ENCODE results near the gene IGSF3. TPM values are rescaled to one million over a fixed set of nuclear protein-coding genes. Genes with fewer than 3 reads are reported as not detected.
"Not testable (repeated sequence)": the region's sequence is repeated elsewhere in the genome, so short reads cannot be mapped to it uniquely, and the experiment has no call there.

The IGSF3 gene
- total and polyA plus RNA-seq, 2 experiments from 2014 or later, result 7.3 to 37.8 TPM

DNA sequence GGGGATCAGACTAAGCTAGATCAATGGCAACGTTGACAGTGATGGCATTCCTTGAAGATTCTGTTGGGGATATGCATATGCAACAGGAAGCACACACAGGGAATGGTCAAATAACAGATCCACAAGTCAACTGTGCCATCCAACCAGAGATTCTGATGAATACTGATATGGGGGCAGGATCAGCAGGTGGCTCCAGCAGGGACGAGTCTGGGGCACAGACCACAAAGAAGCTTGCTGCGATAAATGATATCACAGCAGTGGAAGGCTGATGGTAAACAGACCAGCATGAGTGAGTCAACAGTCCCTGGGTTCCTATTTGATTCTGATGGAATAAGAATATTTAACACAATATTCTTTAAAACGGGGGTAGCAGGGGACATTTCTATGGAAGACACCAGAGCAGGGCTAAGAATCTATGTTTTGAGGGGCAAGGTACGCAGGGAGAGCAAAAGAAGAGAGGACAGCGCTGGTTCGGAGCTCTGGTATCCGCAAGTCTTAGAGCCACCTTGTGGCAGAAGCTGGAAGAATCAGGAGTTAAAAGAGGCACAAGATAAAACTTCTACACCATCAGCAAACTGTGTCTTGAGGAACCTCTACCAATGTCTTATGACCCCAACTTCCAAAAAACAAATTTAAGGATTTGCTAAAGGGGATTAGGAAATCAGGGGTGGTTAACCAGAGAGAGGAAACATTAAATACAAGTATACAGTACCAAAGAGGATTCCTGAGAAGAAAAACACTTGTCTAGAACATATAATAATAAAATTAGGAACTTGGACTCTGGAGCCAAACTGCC is 71.4 kb downstream of the IGSF3 start:
- not testable (repeated sequence) for H3K4me3 ChIP-seq

DNA sequence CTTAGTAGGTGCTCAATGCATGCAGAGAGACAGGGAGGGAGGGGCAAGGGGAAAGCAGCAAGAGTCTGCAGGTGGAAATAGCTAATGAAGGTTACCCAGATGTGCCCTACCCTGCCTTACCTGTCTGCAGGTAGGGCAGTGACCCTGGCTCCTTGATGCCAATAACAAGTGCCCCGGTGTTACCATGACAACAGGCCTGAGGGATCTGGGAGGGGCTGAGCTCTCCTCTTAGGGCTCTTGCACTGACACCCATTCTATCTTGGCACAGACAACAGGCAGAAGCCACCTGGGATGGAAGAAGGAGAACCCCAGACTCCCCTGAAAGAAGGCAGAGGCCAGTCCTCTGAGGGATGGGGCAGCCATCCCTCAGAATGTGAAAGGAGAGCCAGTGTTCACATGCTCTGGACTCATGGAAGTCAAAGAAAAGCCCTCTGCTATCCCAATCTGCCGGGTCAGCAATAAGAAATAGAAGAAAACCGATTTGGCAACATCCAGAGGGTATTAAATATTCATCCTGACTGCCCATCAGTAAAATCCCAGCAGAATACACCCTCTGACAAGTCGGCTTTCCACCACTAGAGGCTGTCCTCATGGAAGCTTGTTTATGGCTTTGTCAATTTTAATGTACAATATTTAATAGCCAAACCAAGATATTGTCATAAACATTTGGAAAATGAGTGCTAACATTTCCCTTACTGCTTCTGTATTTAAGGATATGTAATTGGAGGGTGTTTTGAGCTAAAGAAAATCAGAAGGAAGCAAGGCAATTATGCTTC is 72.3 kb downstream of the IGSF3 start:
- H3K36me3 ChIP-seq (ENCODE audit: insufficient read depth); H3K27ac ChIP-seq (ENCODE audit: low read depth); H3K27ac Mint-ChIP-seq; H3F3A ChIP-seq (replicated peaks; ENCODE audit: low read depth); H3K4me1 ChIP-seq (ENCODE audit: insufficient read depth); DNase-seq (ENCODE audit: low spot score); H2AFZ ChIP-seq; H3K4me2 ChIP-seq; H3K9me2 ChIP-seq (ENCODE audit: insufficient read depth); H3K79me2 ChIP-seq (replicated peaks; ENCODE audit: insufficient read depth); H3K27me3 ChIP-seq (ENCODE audit: insufficient read depth); H3K9me3 Mint-ChIP-seq; H3K4me3 ChIP-seq; H4K20me1 ChIP-seq (replicated peaks; ENCODE audit: insufficient read depth); H3K36me3 Mint-ChIP-seq (ENCODE audit: low read depth); H3K4me3 Mint-ChIP-seq: not testable (repeated sequence)
- ATAC-seq, result peak; percentile 30; the same call in 2 of the 3 replicates
- Mint-ChIP-seq H3K27me3 (ENCODE audit: insufficient read depth, low read depth, poor library complexity) (peaks cover 12% of the 10 kb centered on the region), H3K4me1 (peaks cover 30% of the 10 kb centered on the region)
- TF ChIP-seq, protein P1, sequence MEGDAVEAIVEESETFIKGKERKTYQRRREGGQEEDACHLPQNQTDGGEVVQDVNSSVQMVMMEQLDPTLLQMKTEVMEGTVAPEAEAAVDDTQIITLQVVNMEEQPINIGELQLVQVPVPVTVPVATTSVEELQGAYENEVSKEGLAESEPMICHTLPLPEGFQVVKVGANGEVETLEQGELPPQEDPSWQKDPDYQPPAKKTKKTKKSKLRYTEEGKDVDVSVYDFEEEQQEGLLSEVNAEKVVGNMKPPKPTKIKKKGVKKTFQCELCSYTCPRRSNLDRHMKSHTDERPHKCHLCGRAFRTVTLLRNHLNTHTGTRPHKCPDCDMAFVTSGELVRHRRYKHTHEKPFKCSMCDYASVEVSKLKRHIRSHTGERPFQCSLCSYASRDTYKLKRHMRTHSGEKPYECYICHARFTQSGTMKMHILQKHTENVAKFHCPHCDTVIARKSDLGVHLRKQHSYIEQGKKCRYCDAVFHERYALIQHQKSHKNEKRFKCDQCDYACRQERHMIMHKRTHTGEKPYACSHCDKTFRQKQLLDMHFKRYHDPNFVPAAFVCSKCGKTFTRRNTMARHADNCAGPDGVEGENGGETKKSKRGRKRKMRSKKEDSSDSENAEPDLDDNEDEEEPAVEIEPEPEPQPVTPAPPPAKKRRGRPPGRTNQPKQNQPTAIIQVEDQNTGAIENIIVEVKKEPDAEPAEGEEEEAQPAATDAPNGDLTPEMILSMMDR (conservative IDR thresholded peaks at IDR 0.05; ENCODE audit: low read depth in 2 of 2), result peak; percentile 3 to 36; a peak in 2 of 4 replicates

More for the DNA sequence above, 71.4 kb downstream of the IGSF3 start:
- H3K4me1 ChIP-seq (ENCODE audit: insufficient read depth); H3K36me3 ChIP-seq (ENCODE audit: insufficient read depth); H3F3A ChIP-seq (replicated peaks; ENCODE audit: low read depth); H3K9me2 ChIP-seq (ENCODE audit: insufficient read depth); H3K27ac Mint-ChIP-seq; H2AFZ ChIP-seq; H3K4me3 Mint-ChIP-seq; H3K4me2 ChIP-seq; H4K20me1 ChIP-seq (replicated peaks; ENCODE audit: insufficient read depth); H3K79me2 ChIP-seq (replicated peaks; ENCODE audit: insufficient read depth); H3K27me3 ChIP-seq (ENCODE audit: insufficient read depth); H3K27ac ChIP-seq (ENCODE audit: low read depth); H3K36me3 Mint-ChIP-seq (ENCODE audit: low read depth); H3K9me3 Mint-ChIP-seq: not testable (repeated sequence)
- DNase-seq (ENCODE audit: low spot score) (peak; percentile 72), ATAC-seq (peak; percentile 83)
- TF ChIP-seq, protein P1 (conservative IDR thresholded peaks at IDR 0.05; ENCODE audit: low read depth in 2 of 2), result peak; percentile 60 to 61
- Mint-ChIP-seq H3K27me3 (ENCODE audit: insufficient read depth, low read depth, poor library complexity) (peaks cover 12% of the 10 kb centered on the region), H3K4me1 (peaks cover 30% of the 10 kb centered on the region)

DNA sequence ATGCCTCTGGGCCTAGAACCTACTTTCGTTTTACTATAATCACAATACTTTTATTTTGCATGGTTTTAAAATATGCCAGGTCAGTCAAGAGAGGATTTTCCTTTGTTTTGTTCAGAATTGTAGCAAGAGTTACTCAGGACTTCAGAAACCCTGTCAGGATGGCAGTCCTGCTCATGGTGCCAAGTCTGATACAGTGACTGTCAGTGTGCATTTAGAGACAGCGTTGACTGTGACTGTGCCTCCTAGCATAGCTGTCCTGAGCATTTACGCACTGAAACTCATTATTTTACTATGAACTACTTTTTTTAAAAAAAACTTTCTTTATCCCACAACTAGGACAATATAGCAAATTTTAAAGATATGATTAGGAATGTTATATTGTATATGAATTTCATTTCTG is 73.6 kb downstream of the IGSF3 start:
- H3K79me2 ChIP-seq (replicated peaks; ENCODE audit: insufficient read depth); ATAC-seq; H3K9me3 Mint-ChIP-seq; H3K27me3 Mint-ChIP-seq (ENCODE audit: insufficient read depth, low read depth, poor library complexity); H3K36me3 Mint-ChIP-seq (ENCODE audit: low read depth); H3K27ac ChIP-seq (ENCODE audit: low read depth); H3K4me2 ChIP-seq; H3K9me2 ChIP-seq (ENCODE audit: insufficient read depth); H3K4me3 ChIP-seq; DNase-seq (ENCODE audit: low spot score); H3K27ac Mint-ChIP-seq; H3K27me3 ChIP-seq (ENCODE audit: insufficient read depth); H2AFZ ChIP-seq; H4K20me1 ChIP-seq (replicated peaks; ENCODE audit: insufficient read depth); H3K4me3 Mint-ChIP-seq; H3K36me3 ChIP-seq (ENCODE audit: insufficient read depth); H3F3A ChIP-seq (replicated peaks; ENCODE audit: low read depth); H3K4me1 ChIP-seq (ENCODE audit: insufficient read depth): not testable (repeated sequence)
- H3K4me1 Mint-ChIP-seq, result peaks cover 30% of the 10 kb centered on the region

DNA sequence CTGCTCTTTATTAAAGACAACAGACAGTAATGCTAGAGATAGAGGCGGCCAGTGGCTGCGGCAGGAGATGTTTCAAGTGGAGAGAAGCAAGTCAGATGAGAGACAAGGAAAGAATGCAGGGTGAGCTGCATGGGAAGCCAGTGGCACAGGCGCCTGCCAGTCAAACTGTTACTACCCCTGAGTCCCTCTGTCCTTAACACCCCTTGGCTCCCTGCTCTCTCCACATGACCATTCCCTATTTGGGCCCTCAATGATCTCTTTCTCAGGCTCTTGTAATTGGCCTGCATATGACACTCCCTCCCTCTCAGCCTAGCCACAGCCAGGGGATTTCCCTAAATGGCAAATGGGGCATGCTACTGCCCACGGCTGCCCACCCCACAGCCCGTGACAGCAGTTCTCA is 74.1 kb downstream of the IGSF3 start:
- H3K4me3 ChIP-seq; H3F3A ChIP-seq (replicated peaks; ENCODE audit: low read depth); DNase-seq (ENCODE audit: low spot score); H4K20me1 ChIP-seq (replicated peaks; ENCODE audit: insufficient read depth); ATAC-seq; H3K27ac ChIP-seq (ENCODE audit: low read depth); H3K27me3 ChIP-seq (ENCODE audit: insufficient read depth); H3K36me3 Mint-ChIP-seq (ENCODE audit: low read depth); H3K79me2 ChIP-seq (replicated peaks; ENCODE audit: insufficient read depth); H3K4me3 Mint-ChIP-seq; H3K4me2 ChIP-seq; H3K9me3 Mint-ChIP-seq; H3K36me3 ChIP-seq (ENCODE audit: insufficient read depth); H3K27ac Mint-ChIP-seq; H3K9me2 ChIP-seq (ENCODE audit: insufficient read depth); H3K4me1 ChIP-seq (ENCODE audit: insufficient read depth); H2AFZ ChIP-seq; H3K27me3 Mint-ChIP-seq (ENCODE audit: insufficient read depth, low read depth, poor library complexity): not testable (repeated sequence)
- peaks cover 30% of the 10 kb centered on the region for H3K4me1 Mint-ChIP-seq

DNA sequence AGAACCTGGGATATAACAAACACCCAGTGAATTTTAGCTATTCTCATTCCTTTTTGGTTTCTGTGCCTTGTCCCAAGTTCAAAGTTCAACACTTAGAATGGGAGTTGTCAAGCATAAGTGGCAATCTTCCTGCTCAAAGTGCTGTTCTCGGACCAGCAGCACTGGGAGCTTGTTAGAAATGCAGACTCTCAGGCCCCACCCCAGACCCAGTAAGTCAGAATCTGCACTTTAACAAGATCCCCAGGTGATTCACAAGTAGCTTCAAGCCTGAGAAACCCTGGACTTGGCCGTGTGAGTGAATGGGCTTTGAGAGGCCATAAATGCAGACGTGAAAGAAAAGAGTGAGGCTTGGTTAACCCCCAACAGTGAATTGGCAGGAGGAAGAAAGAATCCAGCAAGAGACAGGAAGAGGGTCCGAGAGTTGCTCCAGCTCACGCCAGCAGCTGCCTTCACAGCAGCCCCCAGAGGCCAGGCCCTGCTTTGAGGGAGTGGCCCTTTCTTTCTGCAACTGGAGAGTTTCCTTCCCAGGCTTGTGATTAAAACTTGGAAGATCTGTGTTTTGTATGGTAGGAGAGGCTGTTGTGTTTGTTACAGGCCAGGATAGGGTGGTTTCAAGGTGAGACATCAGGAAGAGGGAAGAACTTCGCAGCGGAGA is 75.5 kb downstream of the IGSF3 start:
- ATAC-seq; H3K27me3 ChIP-seq (ENCODE audit: insufficient read depth); H3F3A ChIP-seq (replicated peaks; ENCODE audit: low read depth); H3K9me3 Mint-ChIP-seq; H3K79me2 ChIP-seq (replicated peaks; ENCODE audit: insufficient read depth); H4K20me1 ChIP-seq (replicated peaks; ENCODE audit: insufficient read depth); H3K27ac ChIP-seq (ENCODE audit: low read depth); H3K9me2 ChIP-seq (ENCODE audit: insufficient read depth); H3K4me2 ChIP-seq; H2AFZ ChIP-seq; DNase-seq (ENCODE audit: low spot score); H3K36me3 ChIP-seq (ENCODE audit: insufficient read depth); H3K27ac Mint-ChIP-seq; H3K4me3 Mint-ChIP-seq; H3K4me3 ChIP-seq; H3K36me3 Mint-ChIP-seq (ENCODE audit: low read depth): not testable (repeated sequence)
- Mint-ChIP-seq H3K4me1 (peaks cover 40% of the 10 kb centered on the region), H3K27me3 (ENCODE audit: insufficient read depth, low read depth, poor library complexity) (peaks cover 11% of the 10 kb centered on the region)
- peaks cover 11% of the 10 kb centered on the region for H3K4me1 ChIP-seq (ENCODE audit: insufficient read depth)
